Measurements from ENCODE around the gene PIN1.
"Not testable (repeated sequence)": the region's sequence is repeated elsewhere in the genome, so short reads cannot be mapped to it uniquely, and the experiment has no call there.

Gene PIN1

GRCh38 chr19:9819596-9819909 lies 15.6 kb upstream of the PIN1 start:
- peak overlapping the region; percentile 42 for H3K4me3 ChIP-seq (ENCODE audit: control insufficient read depth, low read depth, low read length)
- DNase-seq (ENCODE audit: low read depth) = no peak
- TF ChIP-seq CTCF (IDR thresholded peaks at IDR 0.05; ENCODE audit: control insufficient read depth, insufficient read depth, low read depth, low read length, missing control alignments) = no peak

DNA sequence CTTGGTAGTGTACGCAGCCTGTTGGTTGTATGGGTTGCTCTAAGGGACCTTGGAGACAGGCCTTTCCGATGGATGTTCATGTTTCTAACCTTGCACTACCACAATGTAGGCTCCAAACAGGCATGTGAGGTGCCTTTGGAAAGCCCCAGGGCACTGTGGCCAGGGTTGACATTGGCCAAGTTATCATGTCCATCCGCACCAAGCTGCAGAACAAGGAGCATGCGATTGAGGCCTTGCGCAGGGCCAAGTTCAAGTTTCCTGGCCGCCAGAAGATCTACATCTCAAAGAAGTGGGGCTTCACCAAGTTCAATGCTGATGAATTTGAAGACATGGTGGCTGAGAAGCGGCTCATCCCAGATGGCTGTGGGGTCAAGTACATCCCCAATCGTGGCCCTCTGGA lies 15.1 kb upstream of the PIN1 start:
- not testable (repeated sequence) for H3K4me3 ChIP-seq (ENCODE audit: control insufficient read depth, low read depth, low read length); DNase-seq (ENCODE audit: low read depth)

DNA sequence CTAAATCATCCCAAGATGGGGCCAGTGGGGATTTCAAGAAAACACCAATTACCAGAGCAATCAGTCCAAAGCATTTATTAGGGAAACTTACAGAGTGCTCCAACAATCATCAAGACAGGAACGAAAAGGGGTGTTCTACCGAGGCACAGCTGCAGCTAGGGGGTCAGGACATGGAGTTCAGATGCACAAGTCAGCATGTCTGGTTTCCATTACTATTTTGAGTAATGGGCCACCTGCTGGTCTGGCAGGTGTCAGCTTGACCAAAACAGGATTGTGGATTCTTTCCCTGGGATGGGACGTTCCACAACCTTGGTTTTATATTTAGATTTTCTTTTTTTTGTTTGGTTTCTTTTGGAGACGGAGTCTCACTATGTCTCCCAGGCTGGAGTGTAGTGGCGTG lies 11.3 kb upstream of the PIN1 start:
- no peak overlapping the region for H3K4me3 ChIP-seq (ENCODE audit: control insufficient read depth, low read depth, low read length)
- DNase-seq (ENCODE audit: low read depth) = no peak
- no peak for TF ChIP-seq CTCF (IDR thresholded peaks at IDR 0.05; ENCODE audit: control insufficient read depth, insufficient read depth, low read depth, low read length, missing control alignments)

DNA sequence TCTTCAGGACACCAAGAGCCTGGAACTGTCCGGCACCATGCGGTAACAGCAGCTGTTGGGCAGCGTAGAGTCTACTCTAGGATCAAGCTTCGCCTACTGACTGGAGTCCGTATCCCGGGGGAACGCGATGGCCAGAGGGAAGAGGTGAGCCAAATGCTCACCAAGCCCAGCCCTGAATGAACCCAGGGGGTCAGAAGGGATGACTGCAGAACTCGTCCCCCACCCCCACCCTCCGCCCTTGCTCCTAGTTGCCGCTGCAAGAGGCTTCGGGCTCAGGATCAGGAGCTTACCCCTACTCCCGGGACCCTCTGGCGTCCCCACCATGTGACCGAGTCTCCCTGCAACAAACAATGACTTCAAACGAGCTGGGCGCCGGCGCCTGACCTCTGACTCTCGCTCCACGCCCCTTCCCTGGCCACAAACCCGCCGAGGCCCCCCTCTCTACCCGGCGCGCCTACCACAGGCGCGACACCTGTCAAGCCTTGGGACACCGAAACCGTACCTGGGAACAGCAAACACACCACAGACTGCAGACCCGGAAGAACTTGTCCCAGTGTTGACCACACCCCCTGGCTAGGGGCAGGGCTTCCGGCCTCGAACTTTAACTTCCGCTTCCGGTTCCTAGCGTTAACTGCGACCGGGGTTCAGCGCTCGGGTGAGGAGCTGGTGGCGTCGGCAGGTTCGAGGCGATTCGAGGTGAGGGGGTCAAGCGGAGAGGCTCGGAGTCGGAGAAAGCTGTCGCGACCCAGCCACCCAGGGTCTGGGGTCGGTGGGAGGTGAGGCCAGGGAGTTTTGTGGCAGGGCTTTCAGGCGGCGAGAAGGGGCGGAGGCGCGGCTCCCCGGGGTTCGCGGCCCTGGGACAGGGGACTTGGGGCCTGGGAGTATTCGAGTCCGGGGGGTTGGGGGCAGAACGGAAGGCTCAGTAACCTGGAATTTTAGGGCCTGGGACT lies 7.6 kb upstream of the PIN1 start, which contains the start of gene UBL5:
UBL5 (plus strand) TSS at position 630 of the 950 bp plus-strand sequence. CDS start 420 bp downstream, outside the sequence.
- no peak for TF ChIP-seq CTCF (IDR thresholded peaks at IDR 0.05; ENCODE audit: control insufficient read depth, insufficient read depth, low read depth, low read length, missing control alignments)
- peak; percentile 27 for DNase-seq (ENCODE audit: low read depth)

GRCh38 chr19:9828551-9829063 lies 6.5 kb upstream of the PIN1 start:
- DNase-seq (ENCODE audit: low read depth) = no peak
- TF ChIP-seq CTCF (IDR thresholded peaks at IDR 0.05; ENCODE audit: control insufficient read depth, insufficient read depth, low read depth, low read length, missing control alignments) = no peak
- H3K4me3 ChIP-seq (ENCODE audit: control insufficient read depth, low read depth, low read length) = peak overlapping the region; percentile 99

More for the DNA sequence above, 7.6 kb upstream of the PIN1 start, which contains the start of gene UBL5:
- peak within 1 kb of the TSS; percentile 99 for H3K4me3 ChIP-seq (ENCODE audit: control insufficient read depth, low read depth, low read length)

DNA sequence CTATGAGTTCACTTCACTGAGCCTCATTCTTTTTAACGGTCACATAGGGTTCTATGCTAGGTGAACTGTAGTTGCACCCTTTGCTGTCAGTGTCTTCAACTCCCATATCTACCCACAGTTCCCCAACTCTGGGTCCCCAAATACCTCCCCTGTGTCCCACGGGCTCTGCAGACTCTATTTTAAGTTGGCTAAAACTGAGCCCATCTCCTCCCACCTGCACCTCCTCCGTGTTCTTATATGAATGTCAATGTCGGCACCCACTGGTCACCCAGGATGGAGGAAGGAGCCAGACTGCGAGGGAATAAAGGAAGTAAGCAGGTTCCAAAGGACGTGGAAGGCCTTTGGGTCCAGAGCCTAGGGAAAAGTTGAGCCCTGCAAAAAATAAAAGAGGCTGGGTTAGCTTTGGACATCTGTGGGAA lies 802 bp upstream of the PIN1 start:
- TF ChIP-seq CTCF (IDR thresholded peaks at IDR 0.05; ENCODE audit: control insufficient read depth, insufficient read depth, low read depth, low read length, missing control alignments) = no peak
- peak overlapping the region; percentile 53 for H3K4me3 ChIP-seq (ENCODE audit: control insufficient read depth, low read depth, low read length)
- DNase-seq (ENCODE audit: low read depth) = no peak

- no peak for TF ChIP-seq CTCF (IDR thresholded peaks at IDR 0.05; ENCODE audit: control insufficient read depth, insufficient read depth, low read depth, low read length, missing control alignments)
Measured at GRCh38 chr19:9835507-9835949, 410 bp downstream of the PIN1 start.

More at GRCh38 chr19:9835507-9835949, 410 bp downstream of the PIN1 start:
- H3K4me3 ChIP-seq (ENCODE audit: control insufficient read depth, low read depth, low read length) = peak overlapping the region; percentile 98
- no peak for DNase-seq (ENCODE audit: low read depth)
